Small intestine (tissue), 7 donors: ENCODE results near the gene RLN3. TPM values are rescaled to one million over a fixed set of nuclear protein-coding genes. Genes with fewer than 3 reads are reported as not detected.
A peak's percentile ranks its signal among the peaks of the same experiment; 100 is the strongest.
"Not testable (repeated sequence)": the region's sequence is repeated elsewhere in the genome, so short reads cannot be mapped to it uniquely, and the experiment has no call there.

Experiments
- DNase-seq, 2 donors: peaks; one replicate each; pipeline versions ENCODE4 v3.0.0 to v3.0.0-alpha.2; 2013
- FAIRE-seq: peaks from 2 replicates; lab custom pipeline; 2012; peaks lifted over from hg19 to GRCh38; lab: Jason Lieb, UNC
- H3K27ac ChIP-seq, 3 donors: one replicate each; pipeline ENCODE4 v1.5.1; 2013; ENCODE audit warnings: low read length in 2 of 3, mild to moderate bottlenecking in 2 of 3, control low read depth in 1 of 3, inconsistent platforms in 1 of 3, low read depth in 1 of 3, moderate library complexity in 1 of 3
- H3K27me3 ChIP-seq, 3 donors: one replicate each; pipeline ENCODE4 v1.6.1; 2013; ENCODE audit warnings: low read length in 3 of 3, inconsistent platforms in 1 of 3; ENCODE audit not compliant: control insufficient read depth in 3 of 3, insufficient read depth in 3 of 3
- H3K36me3 ChIP-seq, 3 donors: one replicate each; pipeline ENCODE4 v1.6.1; 2013; ENCODE audit warnings: low read length in 3 of 3, inconsistent platforms in 1 of 3, low read depth in 1 of 3, mild to moderate bottlenecking in 1 of 3, moderate library complexity in 1 of 3; ENCODE audit not compliant: control insufficient read depth in 3 of 3, insufficient read depth in 2 of 3
- H3K4me1 ChIP-seq, 3 donors: one replicate each; pipeline ENCODE4 v1.6.1; 2013; ENCODE audit warnings: low read length in 2 of 3, inconsistent platforms in 1 of 3, low read depth in 1 of 3, mild to moderate bottlenecking in 1 of 3, moderate library complexity in 1 of 3; ENCODE audit not compliant: control insufficient read depth in 3 of 3, insufficient read depth in 2 of 3
- H3K4me3 ChIP-seq, 3 donors: one replicate each; pipeline ENCODE4 v1.5.1; 2013; ENCODE audit warnings: low read length in 3 of 3, control low read depth in 1 of 3, inconsistent platforms in 1 of 3, low read depth in 1 of 3, mild to moderate bottlenecking in 1 of 3, moderate library complexity in 1 of 3
- H3K9me3 ChIP-seq, 2 donors: one replicate each; pipeline ENCODE4 v1.6.1; 2013; ENCODE audit warnings: low read depth in 1 of 2, low read length in 1 of 2; ENCODE audit not compliant: control insufficient read depth in 2 of 2, insufficient read depth in 1 of 2
- whole genome bisulfite sequencing, 3 donors: extraction: QIAGEN DNeasy Blood & Tissue Kit; methylation state at CpG; one replicate each; pipeline ENCODE4 v1.1.7; 2013; 5-methylcytosine and 5-hydroxymethylcytosine counted together
- polyA plus RNA-seq, 4 donors: library from polyadenylated mRNA; stranded (reverse) in 3 of 4; unstranded in 1 of 4; fragments of 200-250 nt in 3 of 4; fragments of 120-200 nt in 1 of 4; gene quantifications; one replicate each; pipeline versions ENCODE4 v1.2.1 to v1.2.3, GENCODE V29; 2013
- donor health status: healthy with polysubstance abuse.
- donor health status: control.
- donor health status: control.
- donor health status: Bipolar disorder and iron deficiency.
- donor health status: healthy.

Gene RLN3
- polyA plus RNA-seq, 4 donors, result 0.68 TPM; not detected in 3

GRCh38 chr19:14031719-14032480 is 4.0 kb downstream of the RLN3 start, which contains the start of gene IL27RA:
IL27RA (plus strand) TSS chr19:14031762; CDS start chr19:14031873, 111 bp downstream.
- no peaks in the 10 kb centered on the region for H3K9me3 ChIP-seq
- H3K4me1 ChIP-seq, result peaks cover 0 to 4% (median 0%) of the 10 kb centered on the region in 3 donors
- H3K27ac ChIP-seq, result peak within 1 kb of the TSS; percentile 18 to 88 (median 78)
- peak within 1 kb of the TSS; percentile 65 to 69 (median 67) for H3K4me3 ChIP-seq
- FAIRE-seq (no peak), DNase-seq (peak; percentile 59 to 84)
- WGBS, 3 donors, result 0 to 1% (median 1%) methylated on average over 46 to 63 of the region's 63 CpGs
- peaks cover 0 to 13% (median 0%) of the 10 kb centered on the region in 3 donors for H3K27me3 ChIP-seq
- no peaks in the 10 kb centered on the region for H3K36me3 ChIP-seq

DNA sequence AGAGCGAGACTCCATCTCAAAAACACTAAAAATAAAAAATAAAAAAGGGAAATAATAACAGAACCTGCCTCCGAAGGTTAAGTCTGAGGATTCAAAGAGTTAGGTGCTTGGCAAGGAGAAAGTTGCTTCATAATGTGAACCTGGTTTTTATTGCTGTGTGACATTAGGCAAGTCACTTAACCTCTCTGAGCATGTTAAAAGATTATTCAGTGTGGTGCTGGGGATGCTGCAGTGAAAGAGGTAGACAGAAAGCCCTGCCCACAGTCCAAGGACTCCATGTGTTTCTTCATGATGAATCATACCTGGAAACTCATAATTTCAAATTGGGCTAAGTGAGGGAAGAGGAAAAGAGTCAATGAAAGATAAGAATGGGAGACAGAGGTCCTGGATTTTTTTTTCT is 6.0 kb downstream of the RLN3 start:
- DNase-seq (no peak), FAIRE-seq (no peak)
- H3K27ac ChIP-seq, result no peak overlapping the region
- peaks cover 0 to 4% (median 0%) of the 10 kb centered on the region in 3 donors for H3K4me1 ChIP-seq
- H3K27me3 ChIP-seq, result peaks cover 0 to 4% (median 0%) of the 10 kb centered on the region in 3 donors
- no peak overlapping the region for H3K4me3 ChIP-seq
- 96 to 98% (median 97%) methylated on average over 2 of the region's 2 CpGs for WGBS, 3 donors
- H3K36me3 ChIP-seq, result no peaks in the 10 kb centered on the region
- no peaks in the 10 kb centered on the region for H3K9me3 ChIP-seq

- H3K4me3 ChIP-seq, FAIRE-seq, DNase-seq, H3K4me1 ChIP-seq, H3K27ac ChIP-seq, H3K9me3 ChIP-seq, H3K27me3 ChIP-seq, H3K36me3 ChIP-seq: not testable (repeated sequence)
- 89 to 93% (median 92%) methylated on average over 12 of the region's 12 CpGs for WGBS, 3 donors
Measured at GRCh38 chr19:14035159-14035558, 7.2 kb downstream of the RLN3 start.

- FAIRE-seq (no peak), DNase-seq (no peak)
- Histone ChIP-seq H3K9me3 (no peaks in the 10 kb centered on the region), H3K27me3 (peaks cover 0 to 4% (median 0%) of the 10 kb centered on the region in 3 donors), H3K36me3 (peaks cover 0 to 9% (median 0%) of the 10 kb centered on the region in 3 donors), H3K4me1 (peaks cover 0 to 4% (median 0%) of the 10 kb centered on the region in 3 donors), H3K27ac (no peak overlapping the region), H3K4me3 (no peak overlapping the region)
- WGBS, 3 donors, result 80 to 91% (median 90%) methylated on average over 7 of the region's 7 CpGs
Measured at GRCh38 chr19:14035706-14036105, 7.8 kb downstream of the RLN3 start.

DNA sequence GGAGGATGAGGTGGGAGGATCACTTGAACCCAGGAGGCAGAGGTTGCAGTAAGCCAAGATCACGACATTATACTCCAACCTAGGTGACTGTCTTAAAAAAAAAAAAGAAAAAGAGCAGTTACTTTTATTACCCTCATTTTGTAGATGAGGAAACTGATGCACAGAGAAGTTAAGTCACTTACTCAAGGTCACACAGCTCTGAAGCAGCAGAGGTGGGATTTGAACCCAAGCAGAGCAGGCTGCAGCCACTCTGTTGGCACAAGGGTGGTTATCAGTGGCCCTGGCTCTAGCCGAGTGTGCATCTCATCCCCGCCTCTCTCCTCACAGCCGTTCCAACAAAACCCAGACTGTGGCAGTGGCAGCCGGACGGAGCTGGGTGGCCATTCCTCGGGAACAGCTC is 11.2 kb downstream of the RLN3 start:
- Histone ChIP-seq H3K9me3 (no peaks in the 10 kb centered on the region), H3K4me1 (no peaks in the 10 kb centered on the region), H3K36me3 (peaks cover 0 to 10% (median 0%) of the 10 kb centered on the region in 3 donors), H3K27me3 (no peaks in the 10 kb centered on the region), H3K27ac (no peak overlapping the region), H3K4me3 (no peak overlapping the region)
- DNase-seq, result no peak
- no peak for FAIRE-seq
- WGBS, 3 donors, result 87 to 98% (median 87%) methylated on average over 7 of the region's 7 CpGs

- peaks cover 0 to 21% (median 0%) of the 10 kb centered on the region in 3 donors for H3K36me3 ChIP-seq
- FAIRE-seq, H3K4me1 ChIP-seq, H3K27me3 ChIP-seq, H3K9me3 ChIP-seq, H3K4me3 ChIP-seq: not testable (repeated sequence)
- DNase-seq, result peak; percentile 61 to 69
- 57 to 69% (median 67%) methylated on average over 19 of the region's 19 CpGs for WGBS, 3 donors
- peak overlapping the region in 1 of 3 donors; percentile 71 for H3K27ac ChIP-seq
Measured at GRCh38 chr19:14042659-14043608, 15.0 kb downstream of the RLN3 start.

GRCh38 chr19:14047866-14048265 is 19.9 kb downstream of the RLN3 start:
- WGBS, 3 donors, result 96 to 99% (median 97%) methylated on average over 10 of the region's 10 CpGs
- H3K4me1 ChIP-seq, FAIRE-seq: not testable (repeated sequence)

More at GRCh38 chr19:14047866-14048265, 19.9 kb downstream of the RLN3 start:
- not testable (repeated sequence) for H3K27me3 ChIP-seq, H3K4me3 ChIP-seq, H3K27ac ChIP-seq, H3K9me3 ChIP-seq, DNase-seq
- peaks cover 0 to 34% (median 2%) of the 10 kb centered on the region in 3 donors for H3K36me3 ChIP-seq
